Right lobe of liver (tissue), 6 donors: Measurements from ENCODE around the gene ZMIZ1. TPM values are rescaled to one million over a fixed set of nuclear protein-coding genes. Genes with fewer than 3 reads are reported as not detected.

Source experiments
- ATAC-seq, 4 donors: fragments of 200-7000 bp; cut with Tn5 transposase; one replicate each; pipeline ENCODE4 v1.9.1; 2020; ENCODE audit warnings: mild to moderate bottlenecking in 4 of 4, moderate library complexity in 4 of 4
- DNase-seq, 3 donors: peaks; one replicate each; pipeline ENCODE4 v3.0.0-alpha.2; 2020
- H3K27ac ChIP-seq, 3 donors: fragments of 200-600 bp; one replicate each; pipeline ENCODE4 v1.8.0; 2022
- H3K27me3 ChIP-seq, 2 donors: fragments of 200-600 bp; one replicate each; pipeline ENCODE4 v1.8.0; 2022
- H3K36me3 ChIP-seq, 4 donors: fragments of 200-600 bp; sonication (generic) in 1 of 4; one replicate each; pipeline versions ENCODE4 v1.5.1 to v1.8.0; 2017 to 2022; ENCODE audit warnings: control low read depth in 1 of 4
- H3K4me1 ChIP-seq, 4 donors: fragments of 200-600 bp; sonication (generic) in 1 of 4; one replicate each; pipeline versions ENCODE4 v1.5.1 to v1.8.0; 2017 to 2022; ENCODE audit warnings: control low read depth in 1 of 4
- H3K4me3 ChIP-seq, 3 donors: fragments of 200-600 bp; one replicate each; pipeline ENCODE4 v1.8.0; 2022
- H3K9me3 ChIP-seq, 4 donors: fragments of 200-600 bp; sonication (generic) in 1 of 4; one replicate each; pipeline versions ENCODE4 v1.5.1 to v1.8.0; 2017 to 2022; ENCODE audit warnings: control low read depth in 1 of 4
- POLR2A ChIP-seq: fragments of 450-650 bp; IDR thresholded peaks from one replicate; pipeline ENCODE4 v1.6.1; 2017; ENCODE audit warnings: antibody characterized with exemption, mild to moderate bottlenecking
- WGBS: methylation state at CpG from one replicate; pipeline ENCODE4 v1.1.6; 2018; ENCODE audit warnings: low coverage, low lambda C conversion rate; ENCODE audit not compliant: insufficient coverage; ENCODE audit errors: missing lambda C conversion rate; 5-methylcytosine and 5-hydroxymethylcytosine counted together
- intact Hi-C, 2 donors: fragments of 100-400 bp; cut with DNase I; formaldehyde crosslinking; loops; one replicate each; pipeline versions ENCODE4 v1.11.2 to v1.14.1; 2022
- total RNA-seq, 6 experiments: library from RNA; depleted of rRNA in 2 of 6; stranded (reverse); fragments of >200 nt in 2 of 6; fragmentation: NEBNext Ultra II Directional in 3 of 6; extraction: Animal tissue kit (Norgen Biotek cat#: 25700) in 3 of 6; gene quantifications; one replicate each; pipeline versions ENCODE4 v1.1.0 to v1.2.4, GENCODE V29; 2016 to 2023
- TF ChIP-seq, protein P1 (sequence below), 4 donors: fragments of 200-600 bp in 3 of 4; fragments of 450-650 bp in 1 of 4; IDR thresholded peaks; one replicate each; pipeline versions ENCODE4 v1.5.1 to v1.8.0; 2016 to 2022; ENCODE audit warnings: antibody characterized with exemption in 4 of 4, mild to moderate bottlenecking in 2 of 4
- donor health status: DM: no; HTN: yes; CAD: no.
- donor health status: DM: no; HTN: no; CAD: no.
- donor health status: DM: no; HTN: no; CAD: no.
- donor health status: DM: no; HTN: yes; CAD: no.
- donor health status: DM: no; HTN: yes; CAD: no.

Gene ZMIZ1
- total RNA-seq, 6 experiments from 2014 or later: 9.9 to 22.8 (median 12.3) TPM

- Histone ChIP-seq H3K4me1 (peaks cover 0 to 8% (median under 1%) of the 10 kb centered on the region in 4 donors), H3K36me3 (peaks cover 0 to 8% (median 0%) of the 10 kb centered on the region in 4 donors), H3K27ac (no peak overlapping the region), H3K4me3 (no peak overlapping the region), H3K27me3 (no peaks in the 10 kb centered on the region), H3K9me3 (no peaks in the 10 kb centered on the region)
- intact Hi-C loops: no loop called here
- WGBS: 76% methylated on average over 4 of the region's 11 CpGs
- TF ChIP-seq, protein P1, sequence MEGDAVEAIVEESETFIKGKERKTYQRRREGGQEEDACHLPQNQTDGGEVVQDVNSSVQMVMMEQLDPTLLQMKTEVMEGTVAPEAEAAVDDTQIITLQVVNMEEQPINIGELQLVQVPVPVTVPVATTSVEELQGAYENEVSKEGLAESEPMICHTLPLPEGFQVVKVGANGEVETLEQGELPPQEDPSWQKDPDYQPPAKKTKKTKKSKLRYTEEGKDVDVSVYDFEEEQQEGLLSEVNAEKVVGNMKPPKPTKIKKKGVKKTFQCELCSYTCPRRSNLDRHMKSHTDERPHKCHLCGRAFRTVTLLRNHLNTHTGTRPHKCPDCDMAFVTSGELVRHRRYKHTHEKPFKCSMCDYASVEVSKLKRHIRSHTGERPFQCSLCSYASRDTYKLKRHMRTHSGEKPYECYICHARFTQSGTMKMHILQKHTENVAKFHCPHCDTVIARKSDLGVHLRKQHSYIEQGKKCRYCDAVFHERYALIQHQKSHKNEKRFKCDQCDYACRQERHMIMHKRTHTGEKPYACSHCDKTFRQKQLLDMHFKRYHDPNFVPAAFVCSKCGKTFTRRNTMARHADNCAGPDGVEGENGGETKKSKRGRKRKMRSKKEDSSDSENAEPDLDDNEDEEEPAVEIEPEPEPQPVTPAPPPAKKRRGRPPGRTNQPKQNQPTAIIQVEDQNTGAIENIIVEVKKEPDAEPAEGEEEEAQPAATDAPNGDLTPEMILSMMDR (IDR thresholded peaks at IDR 0.05): no peak
- no peak for TF ChIP-seq POLR2A
- DNase-seq: no peak
- ATAC-seq: no peak
Measured at GRCh38 chr10:79165070-79165778, 96.5 kb downstream of the ZMIZ1 start.

DNA sequence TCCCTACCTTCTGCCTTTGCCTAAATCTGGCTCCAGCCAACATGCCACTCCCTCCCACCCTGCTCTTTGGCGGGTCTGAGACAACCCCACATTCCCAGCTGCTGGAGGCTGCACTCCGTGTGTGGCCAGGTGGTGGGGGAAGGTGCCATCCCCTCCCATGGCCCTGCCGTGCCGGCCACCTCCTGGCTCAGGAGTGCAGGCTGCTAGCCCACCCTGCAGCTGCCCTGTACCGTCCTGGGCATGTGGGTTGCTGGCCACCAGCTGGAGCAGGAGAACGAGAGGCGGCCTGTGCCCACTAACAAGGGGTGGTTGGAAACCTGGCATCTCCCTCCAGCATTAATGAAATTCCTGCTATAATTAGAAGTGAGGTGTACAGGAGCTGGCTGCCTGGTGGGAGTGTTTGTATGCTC is 97.6 kb downstream of the ZMIZ1 start:
- Histone ChIP-seq H3K4me3 (no peak overlapping the region), H3K4me1 (peaks cover 0 to 8% (median under 1%) of the 10 kb centered on the region in 4 donors), H3K27me3 (no peaks in the 10 kb centered on the region), H3K27ac (no peak overlapping the region), H3K9me3 (no peaks in the 10 kb centered on the region), H3K36me3 (peaks cover 0 to 8% (median 0%) of the 10 kb centered on the region in 4 donors)
- no CpG with 5 or more reads among the region's 7 CpGs for WGBS
- TF ChIP-seq, protein P1 (IDR thresholded peaks at IDR 0.05): no peak
- no peak for TF ChIP-seq POLR2A
- intact Hi-C loops: no loop called here
- ATAC-seq (no peak), DNase-seq (no peak)

DNA sequence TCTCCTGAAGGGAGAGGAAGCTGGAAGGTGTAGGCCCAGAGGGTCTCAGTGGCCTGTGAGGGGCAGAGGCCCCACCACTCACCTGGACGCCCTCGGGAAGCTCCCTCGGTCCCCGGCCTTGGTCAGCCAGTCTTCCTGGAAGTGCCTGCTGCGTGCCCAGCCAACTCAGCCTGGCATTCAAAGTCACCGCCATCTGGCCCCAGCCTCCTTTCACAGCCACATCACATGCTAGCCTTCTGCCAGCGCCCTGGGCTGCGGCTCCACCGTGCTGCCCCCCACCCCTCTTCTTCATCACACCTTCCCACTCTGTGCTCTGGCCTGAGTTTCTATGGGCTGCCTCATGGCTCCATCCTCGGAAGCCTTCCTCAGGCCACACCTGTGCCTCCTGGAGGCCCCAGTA is 98.0 kb downstream of the ZMIZ1 start:
- ATAC-seq: no peak
- H3K27me3 ChIP-seq: no peaks in the 10 kb centered on the region
- no peak for DNase-seq
- H3K4me1 ChIP-seq: peaks cover 0 to 8% (median under 1%) of the 10 kb centered on the region in 4 donors
- H3K27ac ChIP-seq: no peak overlapping the region
- 60% methylated on average over 1 of the region's 10 CpGs for WGBS
- H3K9me3 ChIP-seq: no peaks in the 10 kb centered on the region
- intact Hi-C loops: no loop called here
- no peak for TF ChIP-seq POLR2A
- TF ChIP-seq, protein P1 (IDR thresholded peaks at IDR 0.05): no peak
- peaks cover 0 to 8% (median 0%) of the 10 kb centered on the region in 4 donors for H3K36me3 ChIP-seq
- no peak overlapping the region for H3K4me3 ChIP-seq

- H3K27me3 ChIP-seq: no peaks in the 10 kb centered on the region
- ATAC-seq: no peak
- WGBS: 80% methylated on average over 1 of the region's 8 CpGs
- no peak overlapping the region for H3K4me3 ChIP-seq
- H3K27ac ChIP-seq: no peak overlapping the region
- peaks cover 0 to 8% (median 0%) of the 10 kb centered on the region in 4 donors for H3K36me3 ChIP-seq
- H3K9me3 ChIP-seq: no peaks in the 10 kb centered on the region
- TF ChIP-seq POLR2A: no peak
- TF ChIP-seq, protein P1 (IDR thresholded peaks at IDR 0.05): no peak
- H3K4me1 ChIP-seq: peaks cover 0 to 5% (median under 1%) of the 10 kb centered on the region in 4 donors
- intact Hi-C loops: no loop called here
- no peak for DNase-seq
Measured at GRCh38 chr10:79167537-79167936, 98.8 kb downstream of the ZMIZ1 start.
